Measurements from ENCODE around the gene ARIH2. TPM values are rescaled to one million over a fixed set of nuclear protein-coding genes. Genes with fewer than 3 reads are reported as not detected.

Gene ARIH2
- total RNA-seq, 1 experiment from 2014 or later = 106 TPM

DNA sequence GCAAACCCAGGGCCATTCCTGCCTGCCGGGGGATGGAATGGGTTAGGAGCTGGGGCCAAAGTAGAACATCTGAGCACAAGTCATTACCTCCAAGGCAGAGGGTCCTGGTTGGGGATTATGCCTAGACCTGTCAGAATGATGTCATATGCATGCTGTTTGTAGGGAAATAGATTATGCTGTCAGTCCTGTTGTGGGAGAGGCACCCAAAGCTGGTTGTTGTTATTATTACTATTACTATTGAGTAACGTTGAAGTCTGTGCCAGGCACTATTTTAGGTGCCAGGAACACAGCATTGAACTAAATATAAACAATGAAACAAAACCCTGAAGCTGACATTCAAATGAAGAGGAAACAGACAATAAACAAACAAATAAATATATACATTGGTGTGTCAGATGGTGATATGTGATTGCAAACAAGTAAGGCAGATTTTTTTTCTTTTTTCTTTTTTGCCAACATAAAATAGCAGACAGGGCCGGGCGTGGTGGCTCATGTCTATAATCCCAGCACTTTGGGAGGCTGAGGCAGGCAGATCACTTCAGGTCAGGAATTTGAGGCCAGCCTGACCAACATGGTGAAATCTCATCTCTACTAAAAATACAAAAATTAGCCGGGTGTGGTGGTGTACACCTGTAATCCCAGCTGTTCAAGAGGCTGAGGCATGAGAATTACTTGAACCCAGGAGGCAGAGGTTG is 73.4 kb downstream of the ARIH2 start:
- Mint-ChIP-seq H3K9me3 (ENCODE audit: unreplicated experiment) (no peaks in the 10 kb centered on the region), H3K4me3 (ENCODE audit: unreplicated experiment) (no peak overlapping the region), H3K27ac (ENCODE audit: unreplicated experiment) (no peak overlapping the region), H3K36me3 (ENCODE audit: insufficient read depth, unreplicated experiment) (peaks cover 28% of the 10 kb centered on the region), H3K27me3 (ENCODE audit: insufficient read depth, unreplicated experiment) (no peaks in the 10 kb centered on the region), H3K4me1 (ENCODE audit: low read depth, unreplicated experiment) (peaks cover 13% of the 10 kb centered on the region)
- peaks cover 2% of the 10 kb centered on the region; the same call in 1 of the 2 replicates for H3K36me3 ChIP-seq (ENCODE audit: control insufficient read depth, insufficient read depth, low read length)
- peaks cover 13% of the 10 kb centered on the region for H3K4me1 ChIP-seq
- BruUV-seq (replicated peaks) = TSS peak; percentile 37
- no peak for DNase-seq
- CTCF ChIA-PET = interaction anchor here (1.7 kb wide), 1 partner anchor 15 kb away, joined by 5 read pairs; the partner anchor contains the start of gene WDR6
- TF ChIP-seq, protein P1, sequence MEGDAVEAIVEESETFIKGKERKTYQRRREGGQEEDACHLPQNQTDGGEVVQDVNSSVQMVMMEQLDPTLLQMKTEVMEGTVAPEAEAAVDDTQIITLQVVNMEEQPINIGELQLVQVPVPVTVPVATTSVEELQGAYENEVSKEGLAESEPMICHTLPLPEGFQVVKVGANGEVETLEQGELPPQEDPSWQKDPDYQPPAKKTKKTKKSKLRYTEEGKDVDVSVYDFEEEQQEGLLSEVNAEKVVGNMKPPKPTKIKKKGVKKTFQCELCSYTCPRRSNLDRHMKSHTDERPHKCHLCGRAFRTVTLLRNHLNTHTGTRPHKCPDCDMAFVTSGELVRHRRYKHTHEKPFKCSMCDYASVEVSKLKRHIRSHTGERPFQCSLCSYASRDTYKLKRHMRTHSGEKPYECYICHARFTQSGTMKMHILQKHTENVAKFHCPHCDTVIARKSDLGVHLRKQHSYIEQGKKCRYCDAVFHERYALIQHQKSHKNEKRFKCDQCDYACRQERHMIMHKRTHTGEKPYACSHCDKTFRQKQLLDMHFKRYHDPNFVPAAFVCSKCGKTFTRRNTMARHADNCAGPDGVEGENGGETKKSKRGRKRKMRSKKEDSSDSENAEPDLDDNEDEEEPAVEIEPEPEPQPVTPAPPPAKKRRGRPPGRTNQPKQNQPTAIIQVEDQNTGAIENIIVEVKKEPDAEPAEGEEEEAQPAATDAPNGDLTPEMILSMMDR (IDR thresholded peaks at IDR 0.05; ENCODE audit: insufficient read depth in 1 of 2, low read depth in 1 of 2, low read length in 1 of 2, severe bottlenecking in 1 of 2, unreplicated experiment in 1 of 2) = no peak
- H3K9me3 ChIP-seq = no peaks in the 10 kb centered on the region
- H3K27me3 ChIP-seq (replicated peaks; ENCODE audit: control insufficient read depth, insufficient read depth, low read length) = no peaks in the 10 kb centered on the region
- intact Hi-C loops (cut with micrococcal nuclease; ENCODE audit: unreplicated experiment) = no loop called here
- no peak overlapping the region; the same call in 1 of the 2 replicates for H3K4me3 ChIP-seq (ENCODE audit: low read depth, low read length)
- POLR2A ChIA-PET = interaction anchor here (1.5 kb wide), 1 partner anchor 15 kb away, joined by 9 read pairs; the partner anchor contains the start of gene WDR6

DNA sequence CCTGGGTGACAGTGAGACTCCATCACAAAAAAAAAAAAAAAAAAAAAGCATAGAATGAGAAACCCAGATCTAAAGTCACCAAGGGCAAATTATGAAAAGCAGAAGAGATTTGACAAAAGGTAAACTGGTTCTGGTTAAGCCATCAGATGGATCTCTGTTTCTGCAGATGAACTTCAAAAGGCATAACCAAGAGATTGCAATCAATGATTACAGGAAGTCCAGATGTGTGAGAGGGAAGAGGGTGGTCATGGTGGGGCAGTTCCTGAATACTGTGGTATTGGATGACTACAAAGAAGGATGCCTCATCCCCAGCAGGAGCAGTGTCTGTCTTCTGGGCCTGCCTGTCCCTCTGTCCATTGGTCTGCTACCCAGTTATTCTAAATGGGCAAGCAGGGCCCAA is 75.2 kb downstream of the ARIH2 start:
- intact Hi-C loops (cut with micrococcal nuclease; ENCODE audit: unreplicated experiment) = no loop called here
- no peaks in the 10 kb centered on the region for H3K27me3 ChIP-seq (replicated peaks; ENCODE audit: control insufficient read depth, insufficient read depth, low read length)
- peaks cover 2% of the 10 kb centered on the region; the same call in 1 of the 2 replicates for H3K36me3 ChIP-seq (ENCODE audit: control insufficient read depth, insufficient read depth, low read length)
- POLR2A ChIA-PET = no interaction called here
- TF ChIP-seq, protein P1 (IDR thresholded peaks at IDR 0.05; ENCODE audit: insufficient read depth in 1 of 2, low read depth in 1 of 2, low read length in 1 of 2, severe bottlenecking in 1 of 2, unreplicated experiment in 1 of 2) = no peak
- peaks cover 13% of the 10 kb centered on the region for H3K4me1 ChIP-seq
- no peak overlapping the region for H3K27ac Mint-ChIP-seq (ENCODE audit: unreplicated experiment)
- H3K4me3 ChIP-seq (ENCODE audit: low read depth, low read length) = no peak overlapping the region
- no TSS peak for BruUV-seq (replicated peaks)
- DNase-seq = no peak
- no peak overlapping the region for H3K4me3 Mint-ChIP-seq (ENCODE audit: unreplicated experiment)
- peaks cover 26% of the 10 kb centered on the region for H3K36me3 Mint-ChIP-seq (ENCODE audit: insufficient read depth, unreplicated experiment)
- no peaks in the 10 kb centered on the region for H3K9me3 Mint-ChIP-seq (ENCODE audit: unreplicated experiment)
- peaks cover 5% of the 10 kb centered on the region for H3K4me1 Mint-ChIP-seq (ENCODE audit: low read depth, unreplicated experiment)
- CTCF ChIA-PET = no interaction called here
- H3K27me3 Mint-ChIP-seq (ENCODE audit: insufficient read depth, unreplicated experiment) = no peaks in the 10 kb centered on the region
- no peaks in the 10 kb centered on the region for H3K9me3 ChIP-seq

- H3K36me3 Mint-ChIP-seq (ENCODE audit: insufficient read depth, unreplicated experiment) = peaks cover 23% of the 10 kb centered on the region
- TF ChIP-seq, protein P1 (IDR thresholded peaks at IDR 0.05; ENCODE audit: insufficient read depth in 1 of 2, low read depth in 1 of 2, low read length in 1 of 2, severe bottlenecking in 1 of 2, unreplicated experiment in 1 of 2) = no peak
- H3K27ac Mint-ChIP-seq (ENCODE audit: unreplicated experiment) = no peak overlapping the region
- Histone ChIP-seq H3K4me1 (0 out of 2 replicates have a peak, but pooled peaks cover under 1% of the 10 kb centered on the region), H3K9me3 (no peaks in the 10 kb centered on the region), H3K27me3 (replicated peaks; ENCODE audit: control insufficient read depth, insufficient read depth, low read length) (no peaks in the 10 kb centered on the region), H3K36me3 (ENCODE audit: control insufficient read depth, insufficient read depth, low read length) (peaks cover 2% of the 10 kb centered on the region; the same call in 1 of the 2 replicates), H3K4me3 (ENCODE audit: low read depth, low read length) (no peak overlapping the region)
- H3K27me3 Mint-ChIP-seq (ENCODE audit: insufficient read depth, unreplicated experiment) = no peaks in the 10 kb centered on the region
- no peaks in the 10 kb centered on the region for H3K9me3 Mint-ChIP-seq (ENCODE audit: unreplicated experiment)
- no TSS peak for BruUV-seq (replicated peaks)
- H3K4me1 Mint-ChIP-seq (ENCODE audit: low read depth, unreplicated experiment) = no peaks in the 10 kb centered on the region
- H3K4me3 Mint-ChIP-seq (ENCODE audit: unreplicated experiment) = no peak overlapping the region
- no peak for DNase-seq
- POLR2A ChIA-PET = interaction anchor here (0.9 kb wide), 1 partner anchor 11 kb away, joined by 3 read pairs; no protein-coding TSS in a partner anchor
- intact Hi-C loops (cut with micrococcal nuclease; ENCODE audit: unreplicated experiment) = no loop called here
- CTCF ChIA-PET = interaction anchor here (2.5 kb wide), 1 partner anchor 9 kb away, joined by 8 read pairs; no protein-coding TSS in a partner anchor
These were observed 78.0 kb downstream of the ARIH2 start for GRCh38 chr3:48996640-48997039.

All from Caco-2 (cell line).